ENCODE measurements around the gene PGM2L1.

- no peak for TF ChIP-seq CTCF (IDR thresholded peaks at IDR 0.05)
- no peak for TF ChIP-seq ZFX (IDR thresholded peaks at IDR 0.05; ENCODE audit: borderline replicate concordance)
Observed at GRCh38 chr11:74398244-74399159, at the start of gene PGM2L1.
